Stomach (tissue), 9 donors: Measurements from ENCODE around the gene SYTL1. TPM values are rescaled to one million over a fixed set of nuclear protein-coding genes. Genes with fewer than 3 reads are reported as not detected.

Source experiments
- DNase-seq, 2 donors: peaks; one replicate each; pipeline versions ENCODE4 v3.0.0 to v3.0.0-alpha.2; 2013 to 2019
- H3K27ac ChIP-seq, 5 donors: fragments of 200-600 bp in 4 of 5; sonication (generic) in 4 of 5; one replicate each; pipeline ENCODE4 v1.5.1; 2013 to 2019; ENCODE audit warnings: mild to moderate bottlenecking in 1 of 5, moderate library complexity in 1 of 5
- H3K27me3 ChIP-seq, 3 donors: fragments of 200-600 bp; sonication (generic); one replicate each; pipeline ENCODE4 v1.5.1; 2017 to 2019; ENCODE audit warnings: mixed run types in 1 of 3
- H3K36me3 ChIP-seq, 4 donors: fragments of 200-600 bp; sonication (generic); 1 replicate in 3 of 4; 2 replicates in 1 of 4; pipeline ENCODE4 v1.5.1; 2016 to 2019
- H3K4me1 ChIP-seq, 4 donors: fragments of 200-600 bp; sonication (generic); one replicate each; pipeline ENCODE4 v1.5.1; 2016 to 2019
- H3K4me3 ChIP-seq, 4 donors: fragments of 200-600 bp; sonication (generic) in 3 of 4; one replicate each; pipeline ENCODE4 v1.5.1; 2016 to 2019; ENCODE audit warnings: mild to moderate bottlenecking in 1 of 4
- H3K9me3 ChIP-seq, 4 donors: fragments of 200-600 bp; sonication (generic); one replicate each; pipeline ENCODE4 v1.5.1; 2016 to 2019
- CTCF ChIP-seq, 7 experiments: fragments of 450-650 bp in 4 of 7; fragments of 200-600 bp in 3 of 7; sonication (generic) in 3 of 7; IDR thresholded peaks; one replicate each; pipeline ENCODE4 v1.5.1; 2016 to 2019; ENCODE audit warnings: antibody characterized with exemption in 7 of 7, control low read depth in 2 of 7, mild to moderate bottlenecking in 1 of 7
- EP300 ChIP-seq: sonication (generic); formaldehyde crosslinking; IDR thresholded peaks from one replicate; pipeline ENCODE4 v1.6.1; 2017; ENCODE audit warnings: antibody characterized with exemption
- POLR2A ChIP-seq, 4 donors: fragments of 450-650 bp; IDR thresholded peaks; one replicate each; pipeline ENCODE4 v1.6.1; 2016; ENCODE audit warnings: antibody characterized with exemption in 4 of 4, control low read depth in 2 of 4, mild to moderate bottlenecking in 1 of 4, moderate library complexity in 1 of 4
- POLR2AphosphoS5 ChIP-seq, 3 donors: sonication (generic); formaldehyde crosslinking; IDR thresholded peaks; one replicate each; pipeline ENCODE4 v1.6.1; 2016; ENCODE audit warnings: antibody characterized with exemption in 3 of 3
- WGBS, 5 donors: extraction: QIAGEN DNeasy Blood & Tissue Kit in 3 of 5; methylation state at CpG; one replicate each; pipeline versions ENCODE4 v1.1.5 to v1.1.7; 2013 to 2018; 5-methylcytosine and 5-hydroxymethylcytosine counted together
- intact Hi-C: fragments of 100-400 bp; cut with DNase I; formaldehyde crosslinking; loops from one replicate; pipeline ENCODE4 v1.15.1; 2023; ENCODE audit warnings: low total_unique reads
- polyA plus RNA-seq, 3 donors: library from polyadenylated mRNA; stranded (reverse); fragments of 200-250 nt; gene quantifications; one replicate each; pipeline ENCODE4 v1.2.3, GENCODE V29; 2013
- total RNA-seq, 5 donors: library from RNA; depleted of rRNA; stranded (reverse); fragments of >200 nt; gene quantifications; one replicate each; pipeline versions ENCODE4 v1.1.0 to v1.2.3, GENCODE V29; 2014 to 2016
- donor health status: healthy with polysubstance abuse.
- donor health status: Bipolar disorder and iron deficiency.
- donor health status: healthy.

Gene SYTL1
- total and polyA plus RNA-seq, 8 donors = 15.6 to 222 (median 58.2) TPM

- no peak for TF ChIP-seq POLR2A (IDR thresholded peaks at IDR 0.05)
- TF ChIP-seq POLR2AphosphoS5 (IDR thresholded peaks at IDR 0.05) = no peak
- TF ChIP-seq CTCF (IDR thresholded peaks at IDR 0.05) = no peak
- no peak for TF ChIP-seq EP300
- 66 to 77% (median 70%) methylated on average over 2 of the region's 2 CpGs for WGBS, 5 donors
- no peak for DNase-seq
Observed at GRCh38 chr1:27314737-27315136, 27.1 kb upstream of the SYTL1 start.

GRCh38 chr1:27316860-27317259 lies 25.0 kb upstream of the SYTL1 start:
- TF ChIP-seq POLR2A (IDR thresholded peaks at IDR 0.05) (no peak), CTCF (IDR thresholded peaks at IDR 0.05) (no peak), EP300 (no peak)
- intact Hi-C loops = no loop called here

More at GRCh38 chr1:27314737-27315136, 27.1 kb upstream of the SYTL1 start:
- H3K27me3 ChIP-seq = peaks cover 0 to 6% (median 3%) of the 10 kb centered on the region in 3 donors
- intact Hi-C loops = no loop called here
- peaks cover 0 to 12% (median 9%) of the 10 kb centered on the region in 4 donors for H3K36me3 ChIP-seq
- no peaks in the 10 kb centered on the region for H3K4me1 ChIP-seq
- no peaks in the 10 kb centered on the region for H3K9me3 ChIP-seq
- no peak overlapping the region for H3K27ac ChIP-seq
- H3K4me3 ChIP-seq = no peak overlapping the region

GRCh38 chr1:27318136-27318535 lies 23.7 kb upstream of the SYTL1 start:
- intact Hi-C loops = no loop called here
- Histone ChIP-seq H3K4me3 (no peak overlapping the region), H3K27ac (no peak overlapping the region), H3K9me3 (no peaks in the 10 kb centered on the region), H3K27me3 (peaks cover 0 to 6% (median 3%) of the 10 kb centered on the region in 3 donors), H3K4me1 (peaks cover 10 to 20% (median 14%) of the 10 kb centered on the region in 4 donors), H3K36me3 (no peaks in the 10 kb centered on the region)
- WGBS, 5 donors = 33 to 43% (median 37%) methylated on average over 4 of the region's 4 CpGs
- DNase-seq = no peak
- no peak for TF ChIP-seq POLR2AphosphoS5 (IDR thresholded peaks at IDR 0.05)
- TF ChIP-seq EP300 = no peak
- TF ChIP-seq POLR2A (IDR thresholded peaks at IDR 0.05) = no peak
- no peak for TF ChIP-seq CTCF (IDR thresholded peaks at IDR 0.05)

More at GRCh38 chr1:27316860-27317259, 25.0 kb upstream of the SYTL1 start:
- peaks cover 0 to 6% (median 3%) of the 10 kb centered on the region in 3 donors for H3K27me3 ChIP-seq
- no peak overlapping the region for H3K4me3 ChIP-seq
- no peak for DNase-seq
- H3K36me3 ChIP-seq = no peaks in the 10 kb centered on the region
- no peaks in the 10 kb centered on the region for H3K9me3 ChIP-seq
- H3K27ac ChIP-seq = no peak overlapping the region
- H3K4me1 ChIP-seq = peaks cover 6 to 14% (median 8%) of the 10 kb centered on the region in 4 donors
- 57 to 82% (median 66%) methylated on average over 5 of the region's 5 CpGs for WGBS, 5 donors

- H3K27me3 ChIP-seq = peaks cover 0 to 6% (median 3%) of the 10 kb centered on the region in 3 donors
- intact Hi-C loops = no loop called here
- H3K9me3 ChIP-seq = no peaks in the 10 kb centered on the region
- no peak for DNase-seq
- TF ChIP-seq POLR2AphosphoS5 (IDR thresholded peaks at IDR 0.05) (no peak), EP300 (no peak), CTCF (IDR thresholded peaks at IDR 0.05) (no peak)
- no peaks in the 10 kb centered on the region for H3K36me3 ChIP-seq
- WGBS, 5 donors = 69 to 93% (median 81%) methylated on average over 1 of the region's 1 CpG
- H3K4me3 ChIP-seq = no peak overlapping the region
- peaks cover 14 to 25% (median 18%) of the 10 kb centered on the region in 4 donors for H3K4me1 ChIP-seq
- no peak overlapping the region for H3K27ac ChIP-seq
Observed at GRCh38 chr1:27318596-27318995, 23.2 kb upstream of the SYTL1 start.
